ENCODE data around the gene PTX3. TPM values are rescaled to one million over a fixed set of nuclear protein-coding genes. Genes with fewer than 3 reads are reported as not detected.

PTX3 gene
- total RNA-seq, 4 donors from 2014 or later = 1.8 to 26.2 (median 3.7) TPM

DNA sequence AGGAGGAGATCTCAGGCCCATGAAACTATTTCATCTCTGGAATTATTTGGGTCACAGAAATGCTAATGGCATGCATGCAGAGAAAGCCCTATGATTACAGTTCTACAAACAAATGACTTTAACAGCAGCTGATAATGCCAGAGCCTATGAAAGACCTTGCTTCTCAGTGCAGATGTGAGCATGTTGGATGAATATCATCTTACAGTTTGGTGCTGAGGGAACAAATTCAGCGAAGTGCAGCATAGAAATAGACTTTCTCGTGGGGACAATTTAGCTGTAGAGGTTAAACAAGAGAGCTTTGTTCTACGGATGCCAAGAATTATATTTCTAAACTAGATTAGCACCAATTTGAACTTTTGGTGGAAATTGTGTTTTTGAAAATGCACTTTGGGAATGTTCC is 27.7 kb downstream of the PTX3 start:
- DNase-seq = no peak
- Histone ChIP-seq H3K4me3 (no peak overlapping the region), H3K9me3 (no peaks in the 10 kb centered on the region), H3K27ac (no peak overlapping the region), H3K4me1 (no peaks in the 10 kb centered on the region), H3K27me3 (no peaks in the 10 kb centered on the region), H3K36me3 (no peaks in the 10 kb centered on the region)
- 70 to 80% methylated on average over 1 to 3 of the region's 3 CpGs for WGBS, 2 donors (ENCODE audit: low coverage in 1 of 2)
- in situ Hi-C loops (cut with MboI; ENCODE audit: low pct_ligation_motif_present in 1 of 4, low pct_unique_long_range_greater_than_20kb in 1 of 4, low sequenced_read_pairs in 3 of 4) (no loop called here), intact Hi-C loops (cut with DNase I; ENCODE audit: low total_unique reads) (no loop called here)
- TF ChIP-seq EP300 (IDR thresholded peaks at IDR 0.05; ENCODE audit: low read depth) (no peak), CTCF (IDR thresholded peaks at IDR 0.05) (no peak), POLR2A (IDR thresholded peaks at IDR 0.05) (no peak), POLR2AphosphoS5 (IDR thresholded peaks at IDR 0.05) (no peak)

GRCh38 chr3:157465741-157466140 is 29.1 kb downstream of the PTX3 start:
- in situ Hi-C loops (cut with MboI; ENCODE audit: low pct_ligation_motif_present in 1 of 4, low pct_unique_long_range_greater_than_20kb in 1 of 4, low sequenced_read_pairs in 3 of 4) (no loop called here), intact Hi-C loops (cut with DNase I; ENCODE audit: low total_unique reads) (no loop called here)
- DNase-seq = no peak
- no peak for TF ChIP-seq POLR2AphosphoS5 (IDR thresholded peaks at IDR 0.05)
- TF ChIP-seq CTCF (IDR thresholded peaks at IDR 0.05) = no peak
- no peak for TF ChIP-seq POLR2A (IDR thresholded peaks at IDR 0.05)
- TF ChIP-seq EP300 (IDR thresholded peaks at IDR 0.05; ENCODE audit: low read depth) = no peak
- no peaks in the 10 kb centered on the region for H3K36me3 ChIP-seq
- H3K4me3 ChIP-seq = no peak overlapping the region
- no peaks in the 10 kb centered on the region for H3K9me3 ChIP-seq
- 43 to 68% methylated on average over 1 of the region's 1 CpG for WGBS, 2 donors (ENCODE audit: low coverage in 1 of 2)
- H3K27me3 ChIP-seq = no peaks in the 10 kb centered on the region
- H3K27ac ChIP-seq = no peak overlapping the region
- no peaks in the 10 kb centered on the region for H3K4me1 ChIP-seq

- intact Hi-C loops (cut with DNase I; ENCODE audit: low total_unique reads) = no loop called here
- WGBS, 2 donors (ENCODE audit: low coverage in 1 of 2) = 49 to 75% methylated on average over 1 of the region's 1 CpG
These were observed 30.6 kb downstream of the PTX3 start for GRCh38 chr3:157467200-157467599.

DNA sequence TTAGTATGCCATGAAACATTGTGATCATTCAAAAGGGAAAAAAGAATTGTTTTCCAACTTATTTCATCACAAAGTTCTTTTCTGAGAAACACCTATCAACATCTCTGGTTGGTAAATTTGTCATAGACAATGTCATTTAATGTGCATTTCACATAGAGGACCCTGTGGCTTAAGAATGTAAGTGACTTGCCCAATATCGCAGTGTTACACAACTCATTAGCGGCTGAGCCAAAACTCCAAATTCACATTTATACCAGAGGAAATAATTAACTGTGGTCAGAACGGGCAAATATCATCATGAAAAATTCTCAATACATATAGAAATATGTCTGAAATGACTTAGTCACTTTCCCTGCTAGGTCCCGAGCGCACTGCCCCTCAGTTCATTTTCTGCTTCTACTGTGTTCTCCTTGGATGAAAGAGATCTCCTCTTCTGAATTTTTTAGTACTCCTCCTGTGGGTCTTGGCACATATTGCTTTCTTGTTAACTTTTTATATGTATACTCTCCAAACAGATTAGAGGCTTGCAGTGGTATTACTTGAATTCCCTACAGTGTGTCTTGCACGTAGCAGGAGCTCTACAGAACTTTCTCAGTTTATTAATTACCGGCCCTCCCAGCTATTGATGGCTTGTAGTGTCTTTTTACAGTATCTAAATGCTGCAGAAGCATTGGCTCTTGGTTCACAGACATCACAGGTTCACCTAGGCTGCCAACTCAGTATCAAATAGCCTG is 33.1 kb downstream of the PTX3 start:
- in situ Hi-C loops (cut with MboI; ENCODE audit: low pct_ligation_motif_present in 1 of 4, low pct_unique_long_range_greater_than_20kb in 1 of 4, low sequenced_read_pairs in 3 of 4) (no loop called here), intact Hi-C loops (cut with DNase I; ENCODE audit: low total_unique reads) (no loop called here)
- TF ChIP-seq POLR2AphosphoS5 (IDR thresholded peaks at IDR 0.05) (no peak), EP300 (IDR thresholded peaks at IDR 0.05; ENCODE audit: low read depth) (no peak), POLR2A (IDR thresholded peaks at IDR 0.05) (no peak), CTCF (IDR thresholded peaks at IDR 0.05) (no peak)
- no peaks in the 10 kb centered on the region for H3K9me3 ChIP-seq
- H3K36me3 ChIP-seq = no peaks in the 10 kb centered on the region
- WGBS, 2 donors (ENCODE audit: low coverage in 1 of 2) = 67 to 72% methylated on average over 3 to 7 of the region's 7 CpGs
- no peak for DNase-seq
- no peaks in the 10 kb centered on the region for H3K27me3 ChIP-seq
- no peak overlapping the region for H3K27ac ChIP-seq
- H3K4me3 ChIP-seq = no peak overlapping the region
- no peaks in the 10 kb centered on the region for H3K4me1 ChIP-seq

More at GRCh38 chr3:157467200-157467599, 30.6 kb downstream of the PTX3 start:
- H3K4me3 ChIP-seq = no peak overlapping the region
- no peaks in the 10 kb centered on the region for H3K36me3 ChIP-seq
- no peak overlapping the region for H3K27ac ChIP-seq
- in situ Hi-C loops (cut with MboI; ENCODE audit: low pct_ligation_motif_present in 1 of 4, low pct_unique_long_range_greater_than_20kb in 1 of 4, low sequenced_read_pairs in 3 of 4) = no loop called here
- no peaks in the 10 kb centered on the region for H3K27me3 ChIP-seq
- DNase-seq = no peak
- no peaks in the 10 kb centered on the region for H3K4me1 ChIP-seq
- H3K9me3 ChIP-seq = no peaks in the 10 kb centered on the region
- TF ChIP-seq POLR2A (IDR thresholded peaks at IDR 0.05) (no peak), EP300 (IDR thresholded peaks at IDR 0.05; ENCODE audit: low read depth) (no peak), CTCF (IDR thresholded peaks at IDR 0.05) (no peak), POLR2AphosphoS5 (IDR thresholded peaks at IDR 0.05) (no peak)

Measured in transverse colon (tissue), 4 donors.